ENCODE data around the gene CNNM4.

CNNM4 gene

GRCh38 chr2:96739633-96740428, 20.9 kb upstream of the CNNM4 start, which contains the start of gene LMAN2L:
Gene LMAN2L (minus strand): TSS chr2:96740064. CDS start chr2:96740040, 24 bp downstream.
- H3K9me3 Mint-ChIP-seq, result no peaks in the 10 kb centered on the region
- peak within 1 kb of the TSS; percentile 95 to 98 for H3K4me3 Mint-ChIP-seq
- peaks cover 2 to 11% of the 10 kb centered on the region in 2 donors for H3K36me3 Mint-ChIP-seq
- ATAC-seq (replicated peaks) (peak; percentile 100), DNase-seq (peak; percentile 93)
- peaks cover 23 to 33% of the 10 kb centered on the region in 2 donors for H3K4me1 Mint-ChIP-seq
- H3K27ac Mint-ChIP-seq, result peak within 1 kb of the TSS; percentile 95
- H3K27me3 Mint-ChIP-seq, result no peaks in the 10 kb centered on the region

DNA sequence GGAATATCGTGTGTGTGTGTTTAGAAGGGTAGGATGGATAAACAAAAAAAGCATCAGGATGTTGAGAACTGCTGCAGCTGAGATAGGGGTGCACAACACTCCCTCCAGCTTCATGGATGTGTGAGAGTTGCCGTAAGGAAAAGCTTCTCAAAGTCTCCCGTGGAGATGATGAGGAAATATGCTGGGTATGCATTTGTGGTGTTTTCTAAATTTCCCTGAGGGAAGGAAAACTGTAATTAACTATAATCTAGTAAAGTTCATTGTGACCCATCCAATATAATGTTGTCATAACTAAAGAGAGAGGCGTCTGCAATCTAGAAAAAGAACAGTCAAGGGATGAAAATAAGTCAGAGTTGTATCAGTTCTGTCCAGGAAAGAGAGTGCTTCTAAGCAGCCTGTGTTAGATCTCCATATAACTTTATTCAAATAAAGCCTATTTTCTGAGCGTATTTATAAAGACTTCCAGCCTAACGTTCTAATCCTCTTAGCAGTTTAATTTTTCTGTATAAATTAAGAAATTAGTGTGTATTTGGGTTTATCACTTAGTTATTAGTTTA, 13.6 kb upstream of the CNNM4 start:
- H3K4me3 Mint-ChIP-seq, result no peak overlapping the region
- H3K9me3 Mint-ChIP-seq, result no peaks in the 10 kb centered on the region
- DNase-seq (no peak), ATAC-seq (replicated peaks) (no peak)
- no peaks in the 10 kb centered on the region for H3K36me3 Mint-ChIP-seq
- H3K27ac Mint-ChIP-seq, result no peak overlapping the region
- H3K27me3 Mint-ChIP-seq, result no peaks in the 10 kb centered on the region
- H3K4me1 Mint-ChIP-seq, result no peaks in the 10 kb centered on the region

DNA sequence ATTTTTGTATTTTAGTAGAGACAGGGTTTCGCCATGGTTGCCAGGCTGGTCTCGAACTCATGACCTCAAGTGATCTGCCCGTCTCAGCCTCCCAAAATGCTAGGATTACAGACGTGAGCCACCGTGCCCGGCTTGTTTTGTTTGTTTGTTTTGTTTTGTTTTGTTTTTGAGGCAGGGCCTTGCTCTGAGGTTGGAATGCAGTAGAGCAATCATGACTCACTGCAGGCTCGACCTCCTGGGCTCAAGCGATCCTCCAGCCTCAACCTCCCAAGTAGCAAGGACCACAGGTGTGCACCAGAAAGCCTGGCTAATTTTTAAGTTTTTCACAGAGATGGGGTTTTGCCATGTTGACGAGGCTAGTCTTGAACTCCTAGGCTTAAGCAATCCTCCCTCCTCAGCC, 8.9 kb upstream of the CNNM4 start:
- Mint-ChIP-seq H3K9me3 (no peaks in the 10 kb centered on the region), H3K4me3 (no peak overlapping the region), H3K36me3 (no peaks in the 10 kb centered on the region), H3K27ac (no peak overlapping the region), H3K27me3 (no peaks in the 10 kb centered on the region), H3K4me1 (no peaks in the 10 kb centered on the region)
- DNase-seq, result no peak
- ATAC-seq (replicated peaks), result no peak

DNA sequence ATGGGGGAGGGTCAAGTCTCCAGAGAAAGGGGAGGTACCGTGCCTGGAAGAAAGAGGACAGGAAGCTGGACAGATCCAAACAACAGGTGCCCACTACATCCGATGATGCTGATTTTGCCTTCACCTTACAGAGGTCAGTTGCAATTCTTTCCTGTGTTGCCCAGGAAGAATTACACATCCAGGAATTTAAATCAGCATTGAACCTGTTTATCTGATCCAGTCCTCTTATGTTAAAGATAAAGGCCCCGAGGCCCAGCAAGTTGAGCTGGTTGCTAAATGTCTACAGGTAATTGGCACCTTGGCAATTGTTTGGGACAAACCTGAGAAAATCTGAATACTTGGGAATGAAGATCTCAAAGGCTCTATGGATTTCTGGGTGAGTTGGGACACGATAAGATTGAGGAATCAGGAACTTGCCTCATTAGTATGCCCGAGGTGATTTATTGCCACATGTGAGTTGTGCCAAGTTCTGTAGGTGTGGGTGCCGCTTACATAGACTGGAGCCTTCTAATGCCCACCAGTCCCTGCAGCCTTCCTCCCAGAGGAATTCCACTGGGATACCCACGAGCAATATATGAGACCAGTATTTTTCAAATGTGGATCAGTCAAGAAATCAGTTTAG, 6.9 kb upstream of the CNNM4 start:
- H3K4me1 Mint-ChIP-seq, result no peaks in the 10 kb centered on the region
- DNase-seq, result no peak
- no peak overlapping the region for H3K27ac Mint-ChIP-seq
- no peaks in the 10 kb centered on the region for H3K36me3 Mint-ChIP-seq
- no peaks in the 10 kb centered on the region for H3K9me3 Mint-ChIP-seq
- H3K27me3 Mint-ChIP-seq, result no peaks in the 10 kb centered on the region
- no peak for ATAC-seq (replicated peaks)
- no peak overlapping the region for H3K4me3 Mint-ChIP-seq

GRCh38 chr2:96754317-96754716, 6.4 kb upstream of the CNNM4 start:
- Mint-ChIP-seq H3K36me3 (no peaks in the 10 kb centered on the region), H3K27ac (no peak overlapping the region), H3K4me3 (no peak overlapping the region), H3K27me3 (no peaks in the 10 kb centered on the region), H3K4me1 (no peaks in the 10 kb centered on the region), H3K9me3 (no peaks in the 10 kb centered on the region)
- DNase-seq, result no peak
- no peak for ATAC-seq (replicated peaks)

GRCh38 chr2:96756788-96757476, 3.8 kb upstream of the CNNM4 start:
- no peaks in the 10 kb centered on the region for H3K36me3 Mint-ChIP-seq
- peaks cover 18 to 22% of the 10 kb centered on the region in 2 donors for H3K4me1 Mint-ChIP-seq

DNA sequence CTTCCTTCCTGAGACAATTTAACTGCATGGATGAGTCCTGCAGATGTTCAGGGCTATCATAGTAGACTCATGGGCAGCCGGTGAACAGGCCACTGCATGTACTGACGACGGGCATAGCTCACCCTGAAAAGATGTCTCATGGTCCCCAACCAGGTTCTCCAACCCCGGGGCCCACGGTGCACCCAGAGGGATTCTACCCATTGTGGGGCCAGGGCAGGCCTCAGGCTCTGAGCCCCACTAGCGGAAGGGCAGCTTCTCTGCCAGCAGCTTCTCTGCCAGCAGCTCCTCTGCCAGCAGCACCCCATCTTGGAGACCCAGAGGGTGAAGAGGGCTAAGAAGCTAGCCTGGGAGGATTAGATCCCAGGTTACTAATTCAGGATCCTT, 3.2 kb upstream of the CNNM4 start:
- no peak overlapping the region for H3K4me3 Mint-ChIP-seq
- no peaks in the 10 kb centered on the region for H3K36me3 Mint-ChIP-seq
- no peak for ATAC-seq (replicated peaks)
- H3K4me1 Mint-ChIP-seq, result peaks cover 23 to 27% of the 10 kb centered on the region in 2 donors
- no peaks in the 10 kb centered on the region for H3K27me3 Mint-ChIP-seq
- DNase-seq, result no peak
- H3K9me3 Mint-ChIP-seq, result no peaks in the 10 kb centered on the region
- no peak overlapping the region for H3K27ac Mint-ChIP-seq

More at GRCh38 chr2:96756788-96757476, 3.8 kb upstream of the CNNM4 start:
- no peak overlapping the region for H3K4me3 Mint-ChIP-seq
- no peaks in the 10 kb centered on the region for H3K9me3 Mint-ChIP-seq
- ATAC-seq (replicated peaks) (no peak), DNase-seq (no peak)
- no peaks in the 10 kb centered on the region for H3K27me3 Mint-ChIP-seq
- no peak overlapping the region for H3K27ac Mint-ChIP-seq

DNA sequence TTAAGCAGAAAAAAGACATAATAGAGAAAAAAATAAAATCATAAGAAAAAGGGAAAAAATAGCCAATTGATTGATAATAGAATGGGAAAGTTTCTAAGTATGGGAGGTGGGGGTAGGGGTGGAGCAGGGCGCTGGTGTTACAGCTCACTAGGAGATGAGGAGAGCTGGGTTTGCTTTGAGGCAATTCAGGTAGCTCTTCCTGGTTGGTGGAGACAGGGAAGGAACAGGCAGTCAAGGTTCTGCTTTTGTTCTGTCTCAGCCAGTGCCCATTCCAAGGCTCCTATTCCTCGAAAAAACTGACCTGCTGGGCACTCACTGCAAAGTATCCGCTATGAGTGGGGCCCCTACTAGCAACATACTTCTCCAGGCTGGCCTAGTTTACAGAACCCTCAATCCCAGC, 1.7 kb upstream of the CNNM4 start:
- Mint-ChIP-seq H3K9me3 (no peaks in the 10 kb centered on the region), H3K27me3 (no peaks in the 10 kb centered on the region), H3K36me3 (no peaks in the 10 kb centered on the region), H3K4me1 (peaks cover 36 to 42% of the 10 kb centered on the region in 2 donors), H3K4me3 (no peak overlapping the region), H3K27ac (no peak overlapping the region)
- DNase-seq (no peak), ATAC-seq (replicated peaks) (no peak)

DNA sequence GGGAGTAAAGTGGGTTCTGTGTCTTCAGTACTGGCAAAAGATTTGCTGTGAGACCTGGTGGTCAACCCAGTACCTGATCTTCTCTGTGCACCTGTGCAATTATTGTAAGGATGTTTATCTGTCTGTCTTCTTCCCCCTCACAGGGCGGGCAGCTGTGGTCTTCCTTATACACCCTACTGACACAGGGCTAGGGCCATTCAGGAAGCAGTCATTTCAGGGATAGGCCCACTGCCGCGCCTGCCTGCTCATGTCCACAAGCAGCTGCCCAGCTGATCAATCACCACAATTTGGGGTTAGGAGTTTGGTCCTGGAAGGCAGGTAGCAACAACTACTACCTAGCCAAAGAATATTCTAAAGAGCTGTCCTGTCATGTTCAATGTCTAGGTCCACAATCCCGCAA, 1.2 kb upstream of the CNNM4 start:
- no peaks in the 10 kb centered on the region for H3K36me3 Mint-ChIP-seq
- H3K27me3 Mint-ChIP-seq, result no peaks in the 10 kb centered on the region
- peak overlapping the region; percentile 37 for H3K27ac Mint-ChIP-seq
- H3K9me3 Mint-ChIP-seq, result no peaks in the 10 kb centered on the region
- ATAC-seq (replicated peaks) (no peak), DNase-seq (no peak)
- peaks cover 41 to 48% of the 10 kb centered on the region in 2 donors for H3K4me1 Mint-ChIP-seq
- peak overlapping the region in 1 of 2 donors; percentile 93 for H3K4me3 Mint-ChIP-seq

GRCh38 chr2:96760986-96761832, 507 bp downstream of the CNNM4 start:
- Mint-ChIP-seq H3K4me3 (peak overlapping the region; percentile 82 to 86), H3K27ac (peak overlapping the region; percentile 93), H3K36me3 (no peaks in the 10 kb centered on the region), H3K9me3 (no peaks in the 10 kb centered on the region), H3K4me1 (peaks cover 42 to 62% of the 10 kb centered on the region in 2 donors), H3K27me3 (no peaks in the 10 kb centered on the region)
- no peak for DNase-seq
- peak; percentile 69 to 78 for ATAC-seq (replicated peaks)

DNA sequence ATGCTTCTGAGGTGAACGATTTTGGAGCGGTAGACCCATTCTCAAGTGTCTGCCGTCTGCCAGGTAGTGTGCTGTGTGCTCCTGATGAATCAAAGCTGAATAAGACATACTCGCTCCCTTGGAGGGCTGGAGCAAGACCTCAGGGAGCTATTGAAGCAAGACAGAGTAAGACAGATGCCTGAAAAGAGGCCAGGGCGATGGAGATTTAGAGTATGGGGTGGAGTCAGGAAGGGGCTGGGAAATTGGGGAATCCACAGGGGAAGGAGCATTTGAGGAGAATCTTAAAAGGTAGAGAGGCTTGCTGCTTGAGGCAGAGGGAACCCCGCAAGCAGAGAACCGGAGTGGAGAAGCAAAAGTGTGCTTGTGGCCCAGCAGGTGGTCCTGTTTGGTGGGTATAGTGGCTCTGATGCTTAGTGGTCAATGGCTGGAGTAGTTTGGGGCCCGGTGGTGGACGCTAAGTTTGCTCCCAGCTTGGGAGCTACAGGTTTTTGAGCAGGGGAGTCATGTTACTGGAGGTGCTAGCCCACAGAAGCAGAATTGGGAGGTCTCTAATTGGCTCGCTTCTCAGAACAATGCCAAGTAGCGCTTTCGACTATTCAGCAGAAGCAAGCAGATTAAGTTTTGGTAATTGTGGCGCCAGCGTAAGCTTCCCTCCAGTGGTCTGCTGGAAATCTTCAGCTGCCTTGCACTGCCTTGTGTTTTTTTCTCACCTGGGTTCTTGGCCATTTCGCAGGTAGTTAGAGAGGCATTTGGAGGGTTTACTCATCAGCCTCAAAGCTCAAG, 2.0 kb downstream of the CNNM4 start:
- H3K36me3 Mint-ChIP-seq, result peaks cover 4 to 5% of the 10 kb centered on the region in 2 donors
- peak overlapping the region; percentile 82 to 86 for H3K4me3 Mint-ChIP-seq
- peak overlapping the region; percentile 56 for H3K27ac Mint-ChIP-seq
- peaks cover 55 to 77% of the 10 kb centered on the region in 2 donors for H3K4me1 Mint-ChIP-seq
- no peak for ATAC-seq (replicated peaks)
- no peak for DNase-seq
- H3K27me3 Mint-ChIP-seq, result no peaks in the 10 kb centered on the region
- H3K9me3 Mint-ChIP-seq, result no peaks in the 10 kb centered on the region

GRCh38 chr2:96763511-96764252, 3.0 kb downstream of the CNNM4 start:
- peak overlapping the region; percentile 37 for H3K27ac Mint-ChIP-seq
- H3K4me3 Mint-ChIP-seq, result peak overlapping the region; percentile 82 to 86
- no peak for ATAC-seq (replicated peaks)
- no peak for DNase-seq
- peaks cover 63 to 87% of the 10 kb centered on the region in 2 donors for H3K4me1 Mint-ChIP-seq
- H3K9me3 Mint-ChIP-seq, result no peaks in the 10 kb centered on the region
- H3K27me3 Mint-ChIP-seq, result no peaks in the 10 kb centered on the region
- peaks cover 7 to 11% of the 10 kb centered on the region in 2 donors for H3K36me3 Mint-ChIP-seq
